K562 (cell line): ENCODE results near the gene SPINT3. TPM values are rescaled to one million over a fixed set of nuclear protein-coding genes. Genes with fewer than 3 reads are reported as not detected.

ENCODE experiments used
- ATAC-seq: fragments of 200-7000 bp; cut with Tn5 transposase; 3 replicates; pipeline ENCODE4 v1.9.1; 2020; ENCODE audit warnings: moderate library complexity
- BruUV-seq: library from RNA; stranded (reverse); fragments of 400-500 nt; replicated peaks from 2 replicates; lab custom pipeline; 2021; lab: Mats Ljungman, UMichigan
- CTCF ChIA-PET: fragments of 300-600 bp; formaldehyde crosslinking; extraction: SDS; loops from one replicate; lab custom pipeline; 2021; ENCODE audit warnings: low intra/inter-chr PET ratio; lab: Yijun Ruan, JAX
- POLR2A ChIA-PET: fragments of 300-600, 350-650 bp; sonication (Branson Sonifier 250); formaldehyde crosslinking; extraction: SDS; loops from one replicate; lab custom pipeline; 2021; ENCODE audit warnings: antibody characterized with exemption, inconsistent platforms; lab: Yijun Ruan, JAX
- DNase-seq, 4 experiments: peaks; one replicate each; pipeline versions ENCODE4 v3.0.0 to v3.0.0-alpha.2; 2011 to 2018; ENCODE audit warnings: low spot score in 3 of 4, mixed read lengths in 3 of 4; ENCODE audit errors: extremely low read depth in 1 of 4
- FAIRE-seq: peaks from 2 replicates; lab custom pipeline; 2011; peaks lifted over from hg19 to GRCh38; lab: Jason Lieb, UNC
- H2AFZ ChIP-seq: 2 replicates; pipeline ENCODE4 v1.6.0; 2011; ENCODE audit warnings: low read depth, low read length, control low read depth, inconsistent platforms
- H3K27ac ChIP-seq: fragments of 200-600 bp; 3 replicates; pipeline ENCODE4 v1.8.0; 2011; ENCODE audit warnings: low read depth, mild to moderate bottlenecking, control low read depth, inconsistent platforms, low read length, moderate library complexity, mixed read lengths; ENCODE audit errors: extremely low read depth
- H3K27me3 ChIP-seq, 2 experiments: fragments of 300-600 bp in 1 of 2; 2 replicates in 1 of 2; 3 replicates in 1 of 2; pipeline versions ENCODE4 v1.6.0 to v1.8.0; 2011; ENCODE audit warnings: inconsistent platforms in 2 of 2, low read length in 2 of 2, mild to moderate bottlenecking in 1 of 2, mixed read lengths in 1 of 2, moderate library complexity in 1 of 2; ENCODE audit not compliant: control insufficient read depth in 2 of 2, insufficient read depth in 2 of 2
- H3K36me3 ChIP-seq: fragments of 300-600 bp; 3 replicates; pipeline ENCODE4 v1.8.0; 2011; ENCODE audit warnings: mild to moderate bottlenecking, low read length, inconsistent platforms; ENCODE audit not compliant: control insufficient read depth, insufficient read depth
- H3K4me1 ChIP-seq, 2 experiments: fragments of 200-600 bp in 1 of 2; replicated peaks in 1 of 2; 2 replicates in 1 of 2; 3 replicates in 1 of 2; pipeline versions ENCODE4 v1.5.1 to v1.8.0; 2011; ENCODE audit warnings: inconsistent platforms in 2 of 2, low read length in 2 of 2, mild to moderate bottlenecking in 1 of 2, mixed read lengths in 1 of 2, moderate library complexity in 1 of 2; ENCODE audit not compliant: control insufficient read depth in 2 of 2, insufficient read depth in 2 of 2
- H3K4me2 ChIP-seq: 2 replicates; pipeline ENCODE4 v1.6.1; 2011; ENCODE audit warnings: low read length, control low read depth, inconsistent platforms, mixed read lengths; ENCODE audit not compliant: insufficient read depth
- H3K4me3 ChIP-seq: fragments of 200-600 bp; sonication (generic), shearing (Covaris generic); 2 replicates; pipeline ENCODE4 v1.5.1; 2016; ENCODE audit warnings: control low read depth, inconsistent platforms
- H3K79me2 ChIP-seq: fragments of 200-600 bp; 3 replicates; pipeline ENCODE4 v1.8.0; 2011; ENCODE audit warnings: low read length, inconsistent platforms; ENCODE audit not compliant: control insufficient read depth, insufficient read depth
- H3K9ac ChIP-seq, 2 experiments: 2 replicates each; pipeline versions ENCODE4 v1.6.0 to v1.6.1; 2011; ENCODE audit warnings: low read depth in 2 of 2, low read length in 2 of 2, control low read depth in 1 of 2, inconsistent platforms in 1 of 2, mild to moderate bottlenecking in 1 of 2, mixed read lengths in 1 of 2; ENCODE audit not compliant: insufficient read depth in 1 of 2
- H3K9me1 ChIP-seq: one replicate; pipeline ENCODE4 v1.6.0; 2011; ENCODE audit warnings: inconsistent platforms, mild to moderate bottlenecking, low read length, moderate library complexity; ENCODE audit not compliant: control insufficient read depth, insufficient read depth
- H3K9me3 ChIP-seq: replicated peaks from 2 replicates; pipeline ENCODE4 v1.5.1; 2011; ENCODE audit warnings: low read depth, low read length, inconsistent platforms; ENCODE audit not compliant: control insufficient read depth, insufficient read depth
- H4K20me1 ChIP-seq: replicated peaks from 2 replicates; pipeline ENCODE4 v1.6.1; 2011; ENCODE audit warnings: low read length, inconsistent platforms, mixed read lengths; ENCODE audit not compliant: control insufficient read depth, insufficient read depth
- FIP1L1 ChIP-seq: fragments of 200-400 bp; formaldehyde crosslinking; IDR thresholded peaks from 2 replicates; pipeline ENCODE4 v1.6.1; 2018; ENCODE audit warnings: mild to moderate bottlenecking, low read depth, low read length; ENCODE audit not compliant: poor library complexity, severe bottlenecking
- SETDB1 ChIP-seq: IDR thresholded peaks from one replicate; pipeline ENCODE4 v1.6.1; 2012; ENCODE audit warnings: low read length, control low read depth, inconsistent platforms
- ZFX ChIP-seq: sonication (generic); formaldehyde crosslinking; IDR thresholded peaks from 2 replicates; pipeline ENCODE4 v1.8.0; 2022; ENCODE audit warnings: mild to moderate bottlenecking, missing genetic modification reagents, moderate library complexity
- ZNF696 ChIP-seq: fragments of 250-450 bp; sonication (Bioruptor Pico); conservative IDR thresholded peaks from 2 replicates; pipeline ENCODE4 v1.4.0; 2020; ENCODE audit warnings: mild to moderate bottlenecking, moderate library complexity
- WGBS: fragments of 100-300 bp; shearing (Covaris generic); methylation state at CpG from one replicate; pipeline ENCODE4 v1.1.6; 2016; ENCODE audit warnings: low coverage, mixed read lengths; ENCODE audit not compliant: insufficient coverage; ENCODE audit errors: missing lambda C conversion rate; 5-methylcytosine and 5-hydroxymethylcytosine counted together
- in situ Hi-C: fragments of 300-500 bp; cut with MboI; formaldehyde crosslinking; loops from 4 replicates; pipeline ENCODE4 v1.15.0; 2018; ENCODE audit warnings: inconsistent platforms, mixed read lengths
- intact Hi-C: fragments of 100-400 bp; cut with micrococcal nuclease; formaldehyde crosslinking; loops from 2 replicates; pipeline ENCODE4 v1.14.2; 2022
- polyA plus RNA-seq, 8 experiments: library from polyadenylated mRNA; depleted of rRNA in 4 of 8; stranded (reverse) in 5 of 8; unstranded in 3 of 8; fragments of >200 nt; fragmentation: Nextera tagmentation in 2 of 8; fragmentation: Illumina TruSeq in 1 of 8; extraction: Ambion mirVana in 2 of 8; extraction: Trizol in 1 of 8; gene quantifications; 2 replicates each; pipeline versions ENCODE4 v1.2.1 to v1.2.3, GENCODE V29; 2011 to 2014; ENCODE audit warnings: inconsistent platforms in 1 of 8, missing spikeins in 1 of 8
- total RNA-seq, 7 experiments: library from RNA; depleted of rRNA in 6 of 7; stranded (reverse); fragments of >200 nt in 6 of 7; fragmentation: Illumina TruSeq in 2 of 7; extraction: Trizol in 2 of 7; gene quantifications; 2 replicates each; pipeline versions ENCODE4 v1.2.1 to v1.2.3, GENCODE V29; 2011 to 2021; ENCODE audit warnings: low replicate concordance in 1 of 7
- TF ChIP-seq, protein P1 (sequence below): fragments of 250-450 bp; sonication (Bioruptor Pico); IDR thresholded peaks from 2 replicates; pipeline ENCODE4 v1.8.0; 2022; ENCODE audit warnings: inconsistent platforms, mild to moderate bottlenecking, moderate library complexity, borderline replicate concordance
- TF ChIP-seq, protein P2 (sequence below): sonication (generic); formaldehyde crosslinking; IDR thresholded peaks from 2 replicates; pipeline ENCODE4 v1.8.1; 2023; ENCODE audit warnings: mild to moderate bottlenecking, missing genetic modification reagents

SPINT3 gene
- total and polyA plus RNA-seq, 9 of the 15 experiments (the other 6 are each of a cell fraction or from before 2014, with no cell fraction given) = not detected

DNA sequence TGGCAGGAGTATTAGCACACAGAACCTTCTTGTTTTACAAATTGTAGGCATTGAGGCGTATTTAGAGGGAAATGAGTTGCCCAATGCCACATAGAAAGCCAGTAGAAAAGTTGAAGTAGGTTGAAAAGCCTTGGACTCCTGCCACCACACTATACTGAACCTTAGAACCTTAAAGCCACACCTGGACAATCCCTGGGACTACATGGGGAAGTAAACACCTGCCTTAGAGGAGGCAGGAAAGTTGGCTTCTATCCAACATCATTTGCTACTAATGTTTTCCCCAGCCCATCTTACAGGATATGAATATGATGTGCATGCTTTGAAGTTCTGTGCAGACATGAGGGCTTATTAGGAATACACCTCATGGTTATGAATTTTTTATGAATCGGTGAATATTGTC, 37.0 kb upstream of the SPINT3 start:
- no peaks in the 10 kb centered on the region for H3K9me3 ChIP-seq
- H3K4me1 ChIP-seq = no peaks in the 10 kb centered on the region
- no TSS peak for BruUV-seq
- ATAC-seq (no peak), DNase-seq (no peak), FAIRE-seq (no peak)
- H4K20me1 ChIP-seq = no peaks in the 10 kb centered on the region
- peaks cover 0 to 6% of the 10 kb centered on the region in 2 experiments; a peak in 2 of 5 replicates for H3K27me3 ChIP-seq
- H3K36me3 ChIP-seq = no peaks in the 10 kb centered on the region
- in situ Hi-C loops (no loop called here), intact Hi-C loops (no loop called here)
- H3K4me3 ChIP-seq = no peak overlapping the region
- WGBS = 4% methylated on average over 2 of the region's 2 CpGs
- H3K9me1 ChIP-seq = no peaks in the 10 kb centered on the region
- H3K27ac ChIP-seq = no peak overlapping the region
- ChIA-PET POLR2A (no interaction called here), CTCF (no interaction called here)
- H3K79me2 ChIP-seq = no peaks in the 10 kb centered on the region
- no peak overlapping the region for H3K9ac ChIP-seq
- TF ChIP-seq SETDB1 (no peak), FIP1L1 (no peak), ZNF696 (CRISPR knock-in tag) (no peak), ZFX (CRISPR knock-in tag) (no peak)
- TF ChIP-seq, protein P1, sequence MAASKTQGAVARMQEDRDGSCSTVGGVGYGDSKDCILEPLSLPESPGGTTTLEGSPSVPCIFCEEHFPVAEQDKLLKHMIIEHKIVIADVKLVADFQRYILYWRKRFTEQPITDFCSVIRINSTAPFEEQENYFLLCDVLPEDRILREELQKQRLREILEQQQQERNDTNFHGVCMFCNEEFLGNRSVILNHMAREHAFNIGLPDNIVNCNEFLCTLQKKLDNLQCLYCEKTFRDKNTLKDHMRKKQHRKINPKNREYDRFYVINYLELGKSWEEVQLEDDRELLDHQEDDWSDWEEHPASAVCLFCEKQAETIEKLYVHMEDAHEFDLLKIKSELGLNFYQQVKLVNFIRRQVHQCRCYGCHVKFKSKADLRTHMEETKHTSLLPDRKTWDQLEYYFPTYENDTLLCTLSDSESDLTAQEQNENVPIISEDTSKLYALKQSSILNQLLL = no peak
- TF ChIP-seq, protein P2, sequence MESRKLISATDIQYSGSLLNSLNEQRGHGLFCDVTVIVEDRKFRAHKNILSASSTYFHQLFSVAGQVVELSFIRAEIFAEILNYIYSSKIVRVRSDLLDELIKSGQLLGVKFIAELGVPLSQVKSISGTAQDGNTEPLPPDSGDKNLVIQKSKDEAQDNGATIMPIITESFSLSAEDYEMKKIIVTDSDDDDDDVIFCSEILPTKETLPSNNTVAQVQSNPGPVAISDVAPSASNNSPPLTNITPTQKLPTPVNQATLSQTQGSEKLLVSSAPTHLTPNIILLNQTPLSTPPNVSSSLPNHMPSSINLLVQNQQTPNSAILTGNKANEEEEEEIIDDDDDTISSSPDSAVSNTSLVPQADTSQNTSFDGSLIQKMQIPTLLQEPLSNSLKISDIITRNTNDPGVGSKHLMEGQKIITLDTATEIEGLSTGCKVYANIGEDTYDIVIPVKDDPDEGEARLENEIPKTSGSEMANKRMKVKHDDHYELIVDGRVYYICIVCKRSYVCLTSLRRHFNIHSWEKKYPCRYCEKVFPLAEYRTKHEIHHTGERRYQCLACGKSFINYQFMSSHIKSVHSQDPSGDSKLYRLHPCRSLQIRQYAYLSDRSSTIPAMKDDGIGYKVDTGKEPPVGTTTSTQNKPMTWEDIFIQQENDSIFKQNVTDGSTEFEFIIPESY = no peak
- no peak overlapping the region for H3K4me2 ChIP-seq
- no peak overlapping the region for H2AFZ ChIP-seq
